Peyer's patch (tissue), 4 donors: ENCODE measurements around the gene LRRC45. TPM values are rescaled to one million over a fixed set of nuclear protein-coding genes. Genes with fewer than 3 reads are reported as not detected.

Experiments used
- DNase-seq, 3 donors: peaks; one replicate each; pipeline ENCODE4 v3.0.0-alpha.2; 2017 to 2019
- H3K27ac ChIP-seq, 4 donors: fragments of 200-600 bp; sonication (generic); one replicate each; pipeline ENCODE4 v1.5.1; 2016 to 2019
- H3K27me3 ChIP-seq, 2 donors: fragments of 200-600 bp; sonication (generic); one replicate each; pipeline ENCODE4 v1.5.1; 2019
- H3K36me3 ChIP-seq, 3 donors: fragments of 200-600 bp; sonication (generic); one replicate each; pipeline ENCODE4 v1.5.1; 2016 to 2019
- H3K4me1 ChIP-seq, 4 donors: fragments of 200-600 bp; sonication (generic); one replicate each; pipeline ENCODE4 v1.5.1; 2016 to 2019
- H3K4me3 ChIP-seq, 4 donors: fragments of 200-600 bp; sonication (generic); 1 replicate in 3 of 4; 2 replicates in 1 of 4; pipeline ENCODE4 v1.5.1; 2016 to 2019; ENCODE audit warnings: mild to moderate bottlenecking in 1 of 4
- H3K9me3 ChIP-seq, 4 donors: fragments of 200-600 bp; sonication (generic); one replicate each; pipeline ENCODE4 v1.5.1; 2016 to 2019; ENCODE audit warnings: mild to moderate bottlenecking in 1 of 4
- POLR2A ChIP-seq, 2 donors: fragments of 450-650 bp; IDR thresholded peaks; one replicate each; pipeline ENCODE4 v1.5.1; 2017; ENCODE audit warnings: antibody characterized with exemption in 2 of 2, mild to moderate bottlenecking in 2 of 2, moderate library complexity in 2 of 2
- total RNA-seq, 4 donors: library from RNA; depleted of rRNA; stranded (reverse); fragments of >200 nt; gene quantifications; one replicate each; pipeline ENCODE4 v1.1.0, GENCODE V29; 2016
- TF ChIP-seq, protein P1 (sequence below), 6 experiments: fragments of 450-650 bp in 4 of 6; fragments of 200-600 bp in 2 of 6; sonication (generic) in 1 of 6; IDR thresholded peaks; one replicate each; pipeline ENCODE4 v1.5.1; 2017 to 2019; ENCODE audit warnings: antibody characterized with exemption in 6 of 6, mild to moderate bottlenecking in 3 of 6, moderate library complexity in 1 of 6

Gene LRRC45
- total RNA-seq, 4 donors from 2014 or later: 15.5 to 74.3 (median 23.1) TPM

- TF ChIP-seq, protein P1, sequence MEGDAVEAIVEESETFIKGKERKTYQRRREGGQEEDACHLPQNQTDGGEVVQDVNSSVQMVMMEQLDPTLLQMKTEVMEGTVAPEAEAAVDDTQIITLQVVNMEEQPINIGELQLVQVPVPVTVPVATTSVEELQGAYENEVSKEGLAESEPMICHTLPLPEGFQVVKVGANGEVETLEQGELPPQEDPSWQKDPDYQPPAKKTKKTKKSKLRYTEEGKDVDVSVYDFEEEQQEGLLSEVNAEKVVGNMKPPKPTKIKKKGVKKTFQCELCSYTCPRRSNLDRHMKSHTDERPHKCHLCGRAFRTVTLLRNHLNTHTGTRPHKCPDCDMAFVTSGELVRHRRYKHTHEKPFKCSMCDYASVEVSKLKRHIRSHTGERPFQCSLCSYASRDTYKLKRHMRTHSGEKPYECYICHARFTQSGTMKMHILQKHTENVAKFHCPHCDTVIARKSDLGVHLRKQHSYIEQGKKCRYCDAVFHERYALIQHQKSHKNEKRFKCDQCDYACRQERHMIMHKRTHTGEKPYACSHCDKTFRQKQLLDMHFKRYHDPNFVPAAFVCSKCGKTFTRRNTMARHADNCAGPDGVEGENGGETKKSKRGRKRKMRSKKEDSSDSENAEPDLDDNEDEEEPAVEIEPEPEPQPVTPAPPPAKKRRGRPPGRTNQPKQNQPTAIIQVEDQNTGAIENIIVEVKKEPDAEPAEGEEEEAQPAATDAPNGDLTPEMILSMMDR (IDR thresholded peaks at IDR 0.05): no peak
- TF ChIP-seq POLR2A (IDR thresholded peaks at IDR 0.05): no peak
- Histone ChIP-seq H3K4me3 (no peak overlapping the region), H3K27me3 (no peaks in the 10 kb centered on the region), H3K9me3 (no peaks in the 10 kb centered on the region), H3K4me1 (peaks cover 0 to 9% (median 0%) of the 10 kb centered on the region in 4 donors), H3K36me3 (no peaks in the 10 kb centered on the region), H3K27ac (no peak overlapping the region)
- DNase-seq: no peak
Observed at GRCh38 chr17:82008258-82008940, 14.7 kb upstream of the LRRC45 start.

- H3K27ac ChIP-seq: no peak overlapping the region
- no peaks in the 10 kb centered on the region for H3K36me3 ChIP-seq
- TF ChIP-seq, protein P1 (IDR thresholded peaks at IDR 0.05): no peak
- TF ChIP-seq POLR2A (IDR thresholded peaks at IDR 0.05): no peak
- no peaks in the 10 kb centered on the region for H3K27me3 ChIP-seq
- peaks cover 0 to 3% (median 0%) of the 10 kb centered on the region in 4 donors for H3K4me1 ChIP-seq
- no peak for DNase-seq
- no peak overlapping the region for H3K4me3 ChIP-seq
- H3K9me3 ChIP-seq: no peaks in the 10 kb centered on the region
Observed at GRCh38 chr17:82008941-82009405, 14.1 kb upstream of the LRRC45 start.

GRCh38 chr17:82009413-82009812 is 13.7 kb upstream of the LRRC45 start:
- Histone ChIP-seq H3K27ac (no peak overlapping the region), H3K27me3 (no peaks in the 10 kb centered on the region), H3K9me3 (no peaks in the 10 kb centered on the region), H3K4me1 (no peaks in the 10 kb centered on the region), H3K4me3 (no peak overlapping the region), H3K36me3 (no peaks in the 10 kb centered on the region)
- DNase-seq: no peak
- TF ChIP-seq, protein P1 (IDR thresholded peaks at IDR 0.05): no peak
- no peak for TF ChIP-seq POLR2A (IDR thresholded peaks at IDR 0.05)

GRCh38 chr17:82010575-82011525 is 12.3 kb upstream of the LRRC45 start:
- TF ChIP-seq POLR2A (IDR thresholded peaks at IDR 0.05): no peak
- TF ChIP-seq, protein P1 (IDR thresholded peaks at IDR 0.05): no peak
- Histone ChIP-seq H3K36me3 (no peaks in the 10 kb centered on the region), H3K27me3 (no peaks in the 10 kb centered on the region), H3K9me3 (no peaks in the 10 kb centered on the region), H3K27ac (no peak overlapping the region), H3K4me3 (no peak overlapping the region), H3K4me1 (no peaks in the 10 kb centered on the region)
- no peak for DNase-seq

- Histone ChIP-seq H3K4me1 (no peaks in the 10 kb centered on the region), H3K4me3 (no peak overlapping the region), H3K9me3 (no peaks in the 10 kb centered on the region), H3K27ac (no peak overlapping the region), H3K36me3 (no peaks in the 10 kb centered on the region), H3K27me3 (no peaks in the 10 kb centered on the region)
- no peak for TF ChIP-seq POLR2A (IDR thresholded peaks at IDR 0.05)
- TF ChIP-seq, protein P1 (IDR thresholded peaks at IDR 0.05): no peak
- DNase-seq: no peak
Observed at GRCh38 chr17:82011617-82012187, 11.4 kb upstream of the LRRC45 start.
